Gastroesophageal sphincter (tissue), 3 donors: ENCODE data around the gene GRID1.

Experiments
- EP300 ChIP-seq: sonication (generic); formaldehyde crosslinking; IDR thresholded peaks from one replicate; pipeline ENCODE4 v1.6.1; 2017; ENCODE audit warnings: antibody characterized with exemption, mild to moderate bottlenecking
- POLR2A ChIP-seq, 2 donors: fragments of 450-650 bp; IDR thresholded peaks; one replicate each; pipeline ENCODE4 v1.6.1; 2017; ENCODE audit warnings: antibody characterized with exemption in 2 of 2, mild to moderate bottlenecking in 2 of 2, moderate library complexity in 1 of 2
- TF ChIP-seq, protein P1 (sequence below), 4 experiments: fragments of 200-600 bp in 2 of 4; fragments of 450-650 bp in 2 of 4; sonication (generic) in 1 of 4; IDR thresholded peaks; one replicate each; pipeline ENCODE4 v1.5.1; 2017 to 2019; ENCODE audit warnings: antibody characterized with exemption in 4 of 4, mild to moderate bottlenecking in 2 of 4, moderate library complexity in 2 of 4

DNA sequence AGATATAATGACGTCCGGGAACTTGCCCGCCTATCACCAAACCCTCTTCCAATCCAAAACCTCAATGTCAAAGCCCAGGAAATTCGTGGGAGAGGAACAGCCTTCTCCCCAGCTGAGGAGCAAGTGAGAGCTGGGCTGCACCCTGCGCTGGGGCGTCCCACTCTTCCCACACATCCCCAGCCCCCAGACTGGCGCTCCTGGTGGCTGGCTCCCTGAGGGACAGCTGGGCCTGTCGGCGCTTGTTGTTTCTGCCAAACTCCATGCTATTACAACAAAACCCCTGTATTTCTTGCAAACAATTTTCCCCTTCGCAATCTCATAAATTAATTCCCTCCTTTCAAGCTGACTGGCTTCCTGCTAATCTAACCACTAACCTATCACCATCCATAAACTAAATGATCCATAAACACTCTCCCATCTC lies 53.0 kb downstream of the GRID1 start:
- TF ChIP-seq POLR2A (IDR thresholded peaks at IDR 0.05) (no peak), EP300 (no peak)
- TF ChIP-seq, protein P1, sequence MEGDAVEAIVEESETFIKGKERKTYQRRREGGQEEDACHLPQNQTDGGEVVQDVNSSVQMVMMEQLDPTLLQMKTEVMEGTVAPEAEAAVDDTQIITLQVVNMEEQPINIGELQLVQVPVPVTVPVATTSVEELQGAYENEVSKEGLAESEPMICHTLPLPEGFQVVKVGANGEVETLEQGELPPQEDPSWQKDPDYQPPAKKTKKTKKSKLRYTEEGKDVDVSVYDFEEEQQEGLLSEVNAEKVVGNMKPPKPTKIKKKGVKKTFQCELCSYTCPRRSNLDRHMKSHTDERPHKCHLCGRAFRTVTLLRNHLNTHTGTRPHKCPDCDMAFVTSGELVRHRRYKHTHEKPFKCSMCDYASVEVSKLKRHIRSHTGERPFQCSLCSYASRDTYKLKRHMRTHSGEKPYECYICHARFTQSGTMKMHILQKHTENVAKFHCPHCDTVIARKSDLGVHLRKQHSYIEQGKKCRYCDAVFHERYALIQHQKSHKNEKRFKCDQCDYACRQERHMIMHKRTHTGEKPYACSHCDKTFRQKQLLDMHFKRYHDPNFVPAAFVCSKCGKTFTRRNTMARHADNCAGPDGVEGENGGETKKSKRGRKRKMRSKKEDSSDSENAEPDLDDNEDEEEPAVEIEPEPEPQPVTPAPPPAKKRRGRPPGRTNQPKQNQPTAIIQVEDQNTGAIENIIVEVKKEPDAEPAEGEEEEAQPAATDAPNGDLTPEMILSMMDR (IDR thresholded peaks at IDR 0.05): no peak
